GM21526 (cell line): ENCODE data around the gene ARHGAP15.

Experiments
- ATAC-seq: cut with Tn5 transposase; IDR thresholded peaks from one replicate; pipeline ENCODE4 v1.9.1; 2021; ENCODE audit warnings: moderate library complexity; ENCODE audit not compliant: unreplicated experiment, low FRiP score

ARHGAP15 gene

GRCh38 chr2:143163499-143163898 lies 34.3 kb downstream of the ARHGAP15 start:
- ATAC-seq = no peak

DNA sequence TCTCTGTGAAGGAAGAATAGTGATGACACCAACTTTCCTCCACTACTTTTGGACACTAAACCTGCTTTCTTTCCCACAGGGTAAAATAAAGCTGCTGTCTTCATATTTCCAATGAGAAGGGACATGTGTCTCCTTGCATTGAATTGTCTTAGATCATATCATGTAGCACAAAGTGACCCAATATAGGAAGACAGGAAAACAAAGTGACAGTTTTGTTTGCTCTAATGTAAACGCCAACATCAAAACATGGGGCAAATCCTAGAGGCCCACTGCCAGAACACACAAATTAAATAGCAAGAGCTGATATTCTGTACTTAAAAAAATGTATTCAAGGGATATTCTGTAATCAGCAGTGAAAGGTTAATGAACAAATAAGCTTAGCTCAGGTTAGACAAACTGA lies 36.1 kb downstream of the ARHGAP15 start:
- no peak for ATAC-seq

- ATAC-seq = no peak
Measured at GRCh38 chr2:143169105-143169504, 39.9 kb downstream of the ARHGAP15 start.

DNA sequence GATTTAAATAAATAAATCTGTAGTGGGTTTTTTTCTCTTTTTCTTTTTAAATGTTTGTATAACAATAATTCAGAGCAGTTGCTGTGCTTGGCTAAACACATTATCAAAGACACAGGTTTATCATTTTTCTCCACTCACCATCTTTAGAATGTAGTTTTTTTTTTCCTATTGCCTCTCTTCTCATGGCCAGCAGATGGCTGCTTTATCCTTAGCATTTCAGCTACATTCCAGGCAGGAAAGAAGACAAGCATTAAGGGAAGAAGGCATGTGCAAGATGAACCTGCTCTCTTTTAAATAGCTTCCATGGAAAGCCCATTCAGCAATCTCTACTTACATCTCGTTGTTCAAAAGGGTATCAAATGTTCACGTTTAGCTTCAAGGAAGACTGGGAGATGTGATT lies 42.6 kb downstream of the ARHGAP15 start:
- no peak for ATAC-seq

DNA sequence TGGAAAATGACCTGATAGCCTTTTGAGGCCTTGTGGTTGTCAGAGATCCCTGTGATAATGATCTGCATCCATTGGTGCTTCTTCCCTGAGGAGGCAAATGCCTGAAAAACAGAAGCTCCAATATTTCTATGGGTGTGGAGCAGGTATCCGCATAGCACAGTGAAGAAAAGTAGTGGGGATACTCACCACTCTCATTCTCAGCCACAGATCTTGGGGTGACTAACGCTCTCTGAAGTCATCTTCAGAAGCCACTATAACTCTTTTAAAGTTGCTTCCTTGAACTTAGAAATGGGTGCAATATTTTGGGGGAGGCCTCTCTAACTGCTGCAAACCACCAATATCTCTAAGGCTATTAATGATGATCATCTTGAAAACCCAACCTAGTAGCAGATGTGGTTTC lies 46.2 kb downstream of the ARHGAP15 start:
- no peak for ATAC-seq

- ATAC-seq = peak; percentile 40
Measured at GRCh38 chr2:143176606-143177005, 47.4 kb downstream of the ARHGAP15 start.

- peak; percentile 94 for ATAC-seq
Measured at GRCh38 chr2:143177096-143177786, 48.0 kb downstream of the ARHGAP15 start.

- no peak for ATAC-seq
Measured at GRCh38 chr2:143181494-143181893, 52.3 kb downstream of the ARHGAP15 start.

DNA sequence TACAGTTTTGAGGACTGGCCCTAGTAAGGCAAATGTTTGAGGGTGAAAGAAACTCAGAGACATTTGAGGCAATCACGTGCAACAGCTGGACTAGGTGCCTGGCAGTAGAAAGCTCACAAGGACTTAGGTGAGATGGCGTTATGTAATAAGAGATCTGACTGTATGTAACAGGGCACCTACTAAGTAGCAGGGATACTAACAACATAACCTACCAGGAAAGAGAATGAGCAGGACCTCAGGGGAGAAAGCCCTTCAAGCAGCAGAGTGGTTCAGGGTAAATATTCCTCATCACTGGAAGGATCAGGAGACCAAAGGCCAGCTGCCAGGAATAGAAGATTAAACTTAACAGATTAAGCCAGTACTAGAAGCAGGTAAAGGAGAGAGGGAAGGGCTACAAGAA lies 53.4 kb downstream of the ARHGAP15 start:
- no peak for ATAC-seq

DNA sequence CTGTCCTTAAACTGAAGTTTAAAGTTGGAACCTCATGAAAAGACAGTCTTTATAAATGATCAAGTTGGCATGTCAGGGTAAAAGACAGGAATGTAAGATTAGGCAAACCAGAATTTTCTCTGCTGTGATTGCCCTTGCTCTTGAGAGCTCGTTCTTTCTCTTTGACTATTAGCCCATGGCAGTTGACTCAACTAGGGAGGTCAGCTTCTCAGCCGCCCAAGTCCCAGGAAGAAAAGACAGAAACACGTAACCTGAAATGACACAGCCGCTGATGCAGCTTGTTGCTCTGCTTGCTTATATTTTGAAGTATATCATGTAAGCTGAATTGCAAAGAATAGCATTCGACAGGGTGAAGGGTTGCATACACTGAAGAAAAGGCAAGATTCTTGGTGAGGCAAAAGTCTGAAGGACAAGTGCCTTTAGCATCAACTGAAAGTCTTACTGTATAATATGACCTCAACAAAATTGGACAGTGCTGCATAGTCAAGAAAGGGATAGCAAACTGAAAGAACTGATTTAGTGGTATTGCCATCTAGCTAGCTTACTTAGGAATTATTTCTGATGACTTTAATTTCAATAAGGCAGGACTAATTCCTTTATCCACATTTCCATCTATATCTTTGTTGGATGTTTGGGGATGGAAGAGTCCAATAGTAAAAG lies 54.7 kb downstream of the ARHGAP15 start:
- peak; percentile 85 for ATAC-seq

DNA sequence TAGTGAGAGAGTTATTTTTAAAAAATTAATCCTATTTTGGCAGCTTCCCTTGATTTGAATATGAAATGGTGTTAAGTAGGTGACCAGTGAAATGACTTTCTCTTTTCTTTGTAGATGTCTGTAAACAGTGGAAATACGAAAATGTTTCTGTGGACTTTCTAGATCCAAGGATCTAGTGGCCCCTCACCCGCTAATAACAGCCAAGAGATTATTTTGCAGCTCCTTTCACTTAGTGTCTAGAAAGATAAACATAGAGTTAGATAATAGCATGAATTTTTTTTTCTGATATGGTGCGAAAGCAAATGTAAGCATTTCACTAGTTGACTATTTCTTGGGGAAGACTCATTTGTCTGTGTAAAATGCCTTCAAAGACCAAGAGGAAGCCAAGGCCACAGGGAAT lies 57.7 kb downstream of the ARHGAP15 start:
- no peak for ATAC-seq

DNA sequence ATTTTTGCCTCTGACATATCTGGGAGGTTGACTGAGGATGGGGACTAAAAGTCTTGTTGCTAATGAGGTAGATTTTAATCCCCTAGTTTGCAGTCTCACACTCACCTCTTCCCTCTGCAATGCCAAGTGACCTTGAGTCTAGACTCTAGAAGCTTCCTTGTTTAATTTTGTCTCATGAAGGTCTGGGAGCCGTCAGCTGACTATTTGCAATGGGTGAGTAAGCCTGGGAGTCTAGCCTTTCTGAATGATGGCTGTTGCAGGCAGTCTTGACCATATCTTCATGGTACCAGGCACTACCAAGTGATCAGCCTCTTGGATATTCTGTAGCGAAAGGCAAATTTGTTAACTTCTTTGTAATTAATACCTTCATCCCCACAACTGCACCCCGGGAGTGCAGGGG lies 61.2 kb downstream of the ARHGAP15 start:
- no peak for ATAC-seq

DNA sequence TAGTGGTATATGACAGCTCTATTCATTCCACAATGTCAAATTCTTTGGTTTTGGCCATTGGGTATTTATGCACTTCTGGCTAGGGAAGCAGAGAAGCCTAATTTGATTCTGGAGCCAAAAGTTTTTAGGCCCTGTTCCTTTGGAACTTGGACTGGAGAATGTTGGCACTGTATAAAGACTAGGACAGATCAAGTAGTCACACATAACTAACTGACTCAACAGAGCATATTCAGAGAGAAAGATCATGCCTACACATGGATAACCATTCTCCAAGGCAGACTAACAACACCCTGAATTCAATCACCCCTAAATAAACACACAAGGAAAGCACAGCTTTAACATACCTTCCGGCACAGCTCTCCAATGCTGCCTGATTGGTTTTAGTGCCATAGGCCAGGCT lies 62.9 kb downstream of the ARHGAP15 start:
- no peak for ATAC-seq

GRCh38 chr2:143192716-143193115 lies 63.5 kb downstream of the ARHGAP15 start:
- no peak for ATAC-seq

- no peak for ATAC-seq
Measured at GRCh38 chr2:143193121-143193520, 63.9 kb downstream of the ARHGAP15 start.

GRCh38 chr2:143195511-143195910 lies 66.3 kb downstream of the ARHGAP15 start:
- ATAC-seq = no peak

DNA sequence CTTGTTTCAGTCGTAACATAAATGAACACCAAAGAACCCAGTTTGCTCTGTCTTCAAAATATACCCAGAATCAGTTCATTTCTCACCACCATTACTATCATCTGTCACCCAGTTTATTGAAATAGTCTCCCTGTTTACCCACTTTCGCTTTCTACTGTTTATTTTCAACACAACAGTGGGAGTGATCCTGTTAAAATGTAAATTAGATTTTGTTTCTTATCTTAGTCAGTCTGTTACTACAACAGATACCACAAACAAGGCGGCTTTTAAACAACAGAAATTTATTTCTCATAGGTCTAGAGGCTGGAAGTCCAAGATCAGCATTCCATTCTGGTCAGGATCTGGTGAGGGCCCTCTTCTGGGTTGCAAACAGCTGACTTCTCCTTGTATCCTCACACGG lies 74.8 kb downstream of the ARHGAP15 start:
- ATAC-seq = no peak

DNA sequence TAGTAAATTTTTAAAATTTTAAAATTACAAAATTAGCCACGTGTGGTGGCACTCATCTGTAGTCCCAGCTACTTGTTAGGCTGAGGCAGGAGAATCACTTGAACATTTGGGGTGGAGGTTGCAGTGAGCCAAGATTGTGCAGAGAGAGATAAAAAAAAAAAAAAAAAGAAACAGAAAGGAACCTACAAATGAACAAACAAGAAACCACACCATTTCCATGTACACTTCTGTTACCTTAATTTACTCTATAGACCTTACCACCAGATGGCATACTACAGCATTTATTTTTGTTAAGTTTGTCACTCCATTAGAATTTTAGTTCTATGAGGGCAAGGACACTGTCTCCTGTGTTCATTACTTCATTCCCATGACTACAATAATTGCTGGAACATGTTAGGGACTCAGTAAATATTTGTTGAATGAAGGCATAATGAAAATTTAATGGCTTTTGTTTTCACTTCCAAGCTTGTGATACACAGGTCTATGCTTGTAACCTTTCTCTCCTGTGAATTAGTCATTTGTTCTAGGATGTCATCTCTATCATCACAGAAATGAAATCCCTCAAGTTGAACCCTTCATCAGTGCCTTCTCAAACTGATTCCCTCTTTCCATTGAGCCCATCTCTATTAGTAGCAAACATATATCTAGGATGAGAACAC lies 76.0 kb downstream of the ARHGAP15 start:
- ATAC-seq = no peak

GRCh38 chr2:143209570-143210445 lies 80.6 kb downstream of the ARHGAP15 start:
- ATAC-seq = no peak

DNA sequence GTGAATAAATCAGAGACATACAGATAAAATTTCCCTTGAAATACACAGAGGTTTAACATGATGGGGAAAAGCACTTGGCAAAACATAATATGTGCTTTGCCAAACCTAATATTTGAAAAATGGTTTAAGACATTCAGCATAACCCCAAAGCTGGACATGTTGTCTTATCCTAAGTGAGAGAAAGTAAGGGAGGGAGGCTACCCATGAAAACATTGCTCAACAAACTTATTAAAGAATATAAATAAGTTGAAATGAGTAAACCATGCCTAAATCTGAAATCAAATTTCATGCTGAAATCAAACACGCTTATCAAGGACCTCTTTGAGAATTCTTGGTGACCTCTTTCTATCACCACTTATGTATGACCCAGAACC lies 81.2 kb downstream of the ARHGAP15 start:
- no peak for ATAC-seq

DNA sequence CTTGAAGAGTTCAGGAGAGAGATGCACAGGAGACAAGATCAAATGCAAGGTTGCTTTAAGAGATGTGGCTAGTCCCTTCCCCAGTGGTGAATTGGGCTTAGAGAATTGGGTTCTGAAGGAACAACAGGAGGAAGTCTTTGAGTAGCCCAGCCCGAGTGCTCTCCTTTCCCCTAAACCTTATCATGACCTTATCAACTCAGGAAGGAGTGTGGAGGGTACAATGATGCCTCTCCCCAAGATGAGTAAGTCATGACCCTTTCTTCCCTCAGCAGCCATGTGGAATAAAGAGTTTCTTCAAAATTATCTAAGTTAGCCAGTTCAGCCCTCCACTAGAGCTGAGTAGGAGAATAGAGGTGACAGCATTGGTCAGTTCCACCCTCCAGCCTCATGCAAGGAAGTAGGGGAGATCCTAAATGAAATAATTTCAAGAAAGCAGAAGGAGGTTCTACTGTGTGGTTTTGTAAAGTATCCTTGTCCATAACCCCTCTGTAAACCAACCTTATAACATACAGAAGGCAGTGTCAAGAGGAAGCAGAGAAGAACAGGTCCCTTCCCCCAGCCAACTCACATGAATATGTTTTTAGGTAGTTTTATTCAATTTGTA lies 88.4 kb downstream of the ARHGAP15 start:
- ATAC-seq = no peak
